ENCODE results near the gene ZSWIM5. TPM values are rescaled to one million over a fixed set of nuclear protein-coding genes. Genes with fewer than 3 reads are reported as not detected.
"Not testable (repeated sequence)": the region's sequence is repeated elsewhere in the genome, so short reads cannot be mapped to it uniquely, and the experiment has no call there.

ZSWIM5 gene
- total RNA-seq (1 to 10 TPM in 4 of 9 donors, under 1 TPM in 5; 0.39 to 1.7 (median 0.99) TPM), polyA plus RNA-seq (under 1 TPM; 0.19 to 0.30 TPM)
- long read RNA-seq, donor 1, partial matches to known transcripts = 1 of 1 reads
- long read RNA-seq, donor 1, other reads (novel, unspliced or antisense) = 0 of 1 reads
- long read RNA-seq, donor 2 = 0 reads
- long read RNA-seq, donor 3 = 0 reads

DNA sequence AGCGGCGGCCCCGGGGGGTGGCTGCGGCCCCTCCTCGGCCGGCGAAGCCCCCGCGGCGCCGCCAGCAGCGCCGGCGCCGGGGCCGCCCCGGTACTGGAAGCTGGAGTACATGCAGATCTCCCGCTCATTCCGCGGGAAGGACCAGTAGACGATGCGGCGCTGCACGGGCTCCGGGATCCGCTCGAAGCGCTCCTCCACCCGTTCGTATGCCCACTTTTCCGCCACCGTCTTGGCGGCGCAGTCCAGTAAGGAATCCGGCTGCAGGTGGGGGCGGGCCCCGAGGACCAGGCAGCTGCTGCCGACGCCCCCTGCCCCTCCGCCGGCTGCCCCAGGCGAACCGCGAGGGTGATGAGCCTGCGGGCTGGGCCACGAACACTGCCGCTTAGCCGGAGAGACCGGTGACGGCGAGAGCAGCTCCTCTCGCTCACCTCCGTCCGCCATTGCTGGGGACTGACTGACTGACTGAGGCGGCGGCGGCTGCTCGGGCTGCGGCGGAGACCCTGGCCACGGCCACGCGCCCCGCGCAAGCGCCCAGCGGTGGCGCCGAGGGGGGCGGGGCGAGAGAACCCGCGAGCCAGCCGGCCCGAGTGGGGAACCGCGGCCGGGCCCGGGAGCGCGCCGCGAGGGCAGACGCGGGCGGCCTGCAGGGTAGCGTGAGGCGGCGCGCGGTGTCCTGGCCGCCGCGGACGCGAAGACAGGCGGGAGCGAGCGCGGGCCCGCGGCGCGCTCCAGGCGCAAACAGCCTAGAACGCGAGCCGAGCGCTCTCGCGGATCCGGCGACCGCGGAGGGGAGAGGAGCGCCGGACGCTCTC, at the start of gene ZSWIM5:
TSS of gene ZSWIM5 (minus strand) at position 696 of the 812 bp plus-strand sequence. CDS start at position 441, 255 bp downstream.
- TF ChIP-seq, protein P1, sequence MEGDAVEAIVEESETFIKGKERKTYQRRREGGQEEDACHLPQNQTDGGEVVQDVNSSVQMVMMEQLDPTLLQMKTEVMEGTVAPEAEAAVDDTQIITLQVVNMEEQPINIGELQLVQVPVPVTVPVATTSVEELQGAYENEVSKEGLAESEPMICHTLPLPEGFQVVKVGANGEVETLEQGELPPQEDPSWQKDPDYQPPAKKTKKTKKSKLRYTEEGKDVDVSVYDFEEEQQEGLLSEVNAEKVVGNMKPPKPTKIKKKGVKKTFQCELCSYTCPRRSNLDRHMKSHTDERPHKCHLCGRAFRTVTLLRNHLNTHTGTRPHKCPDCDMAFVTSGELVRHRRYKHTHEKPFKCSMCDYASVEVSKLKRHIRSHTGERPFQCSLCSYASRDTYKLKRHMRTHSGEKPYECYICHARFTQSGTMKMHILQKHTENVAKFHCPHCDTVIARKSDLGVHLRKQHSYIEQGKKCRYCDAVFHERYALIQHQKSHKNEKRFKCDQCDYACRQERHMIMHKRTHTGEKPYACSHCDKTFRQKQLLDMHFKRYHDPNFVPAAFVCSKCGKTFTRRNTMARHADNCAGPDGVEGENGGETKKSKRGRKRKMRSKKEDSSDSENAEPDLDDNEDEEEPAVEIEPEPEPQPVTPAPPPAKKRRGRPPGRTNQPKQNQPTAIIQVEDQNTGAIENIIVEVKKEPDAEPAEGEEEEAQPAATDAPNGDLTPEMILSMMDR (IDR thresholded peaks at IDR 0.05) = no peak
- TF ChIP-seq POLR2A (IDR thresholded peaks at IDR 0.05) = peak in 1 of 2 donors; percentile 22
- Histone ChIP-seq H3K27ac (peak within 1 kb of the TSS; percentile 16 to 90 (median 83)), H3K4me3 (peak within 1 kb of the TSS; percentile 71 to 95 (median 84)), H3K36me3 (no peaks in the 10 kb centered on the region), H3K9me3 (no peaks in the 10 kb centered on the region), H3K4me1 (peaks cover 0 to 28% (median 8%) of the 10 kb centered on the region in 12 donors), H3K27me3 (peaks cover 0 to 29% (median 0%) of the 10 kb centered on the region in 9 donors)
- DNase-seq = peak; percentile 52 to 83 (median 63)
- intact Hi-C loops (cut with DNase I) = loop anchor here in 2 of 10 donors (5.0 to 10.0 kb wide), 2 partner anchors 96 to 191 kb away; partner anchors contain the start of genes HECTD3 (in 2 of the 2) and UROD (in 2 of the 2)
- peak; percentile 88 to 97 (median 92) for ATAC-seq
- WGBS, 4 donors = 0 to 1% (median 1%) methylated on average over 28 to 118 of the region's 118 CpGs

DNA sequence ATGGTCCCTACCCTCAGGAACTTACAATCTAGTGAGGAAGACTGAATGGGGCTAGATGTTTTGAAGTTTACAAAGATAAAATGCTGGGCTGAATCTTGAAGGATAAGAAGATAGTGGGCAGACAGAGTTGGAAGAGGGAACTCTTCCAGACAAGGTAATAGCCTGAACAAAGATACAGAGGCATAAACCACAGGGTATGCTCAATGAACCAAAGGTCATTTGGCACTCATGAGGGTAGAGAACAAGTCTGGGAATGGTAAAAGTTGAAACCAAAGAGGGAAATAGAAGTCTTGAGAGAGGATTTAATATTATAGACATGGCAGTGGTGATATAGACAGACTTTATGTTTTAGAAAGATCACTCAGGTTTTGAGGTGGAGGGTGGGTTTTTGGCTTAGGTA, 48.1 kb upstream of the ZSWIM5 start:
- no peak for TF ChIP-seq POLR2A (IDR thresholded peaks at IDR 0.05)
- no peak for ATAC-seq

DNA sequence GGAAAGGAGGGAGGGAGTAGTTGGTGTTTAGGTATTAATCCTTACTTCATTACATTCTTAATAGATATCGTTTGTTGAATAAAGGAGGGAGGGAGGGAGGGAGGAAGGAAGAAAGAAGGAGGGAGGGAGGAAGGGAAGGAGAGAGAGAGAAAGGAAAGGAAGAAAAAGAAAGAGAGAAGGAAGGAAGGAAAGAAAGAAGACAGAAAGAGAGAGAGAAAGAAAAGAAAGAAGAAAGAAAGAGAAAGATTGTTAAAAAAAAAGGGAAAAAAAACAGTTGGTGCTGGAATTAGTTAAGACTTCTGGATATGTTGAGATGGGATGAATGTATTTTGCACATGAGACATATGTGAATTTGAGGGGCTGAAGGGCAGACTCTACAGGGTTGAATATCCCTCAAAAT, 44.1 kb upstream of the ZSWIM5 start:
- DNase-seq (no peak), ATAC-seq (no peak)
- Histone ChIP-seq H3K27me3 (peaks cover 0 to 4% (median 0%) of the 10 kb centered on the region in 9 donors), H3K27ac (no peak overlapping the region), H3K36me3 (no peaks in the 10 kb centered on the region), H3K9me3 (no peaks in the 10 kb centered on the region), H3K4me1 (no peaks in the 10 kb centered on the region), H3K4me3 (no peak overlapping the region)
- 0 to 34% (median 1%) methylated on average over 1 of the region's 1 CpG for WGBS, 4 donors
- TF ChIP-seq, protein P1 (IDR thresholded peaks at IDR 0.05) = no peak
- TF ChIP-seq POLR2A (IDR thresholded peaks at IDR 0.05) = no peak
- intact Hi-C loops (cut with DNase I) = no loop called here

More for the DNA sequence above, 48.1 kb upstream of the ZSWIM5 start:
- no peaks in the 10 kb centered on the region for H3K4me1 ChIP-seq
- intact Hi-C loops (cut with DNase I) = no loop called here
- no peaks in the 10 kb centered on the region for H3K36me3 ChIP-seq
- H3K4me3 ChIP-seq = no peak overlapping the region
- H3K27me3 ChIP-seq = peaks cover 0 to 4% (median 0%) of the 10 kb centered on the region in 9 donors
- H3K9me3 ChIP-seq = peaks cover 0 to 24% (median 14%) of the 10 kb centered on the region in 12 donors
- H3K27ac ChIP-seq = no peak overlapping the region
- no peak for DNase-seq

DNA sequence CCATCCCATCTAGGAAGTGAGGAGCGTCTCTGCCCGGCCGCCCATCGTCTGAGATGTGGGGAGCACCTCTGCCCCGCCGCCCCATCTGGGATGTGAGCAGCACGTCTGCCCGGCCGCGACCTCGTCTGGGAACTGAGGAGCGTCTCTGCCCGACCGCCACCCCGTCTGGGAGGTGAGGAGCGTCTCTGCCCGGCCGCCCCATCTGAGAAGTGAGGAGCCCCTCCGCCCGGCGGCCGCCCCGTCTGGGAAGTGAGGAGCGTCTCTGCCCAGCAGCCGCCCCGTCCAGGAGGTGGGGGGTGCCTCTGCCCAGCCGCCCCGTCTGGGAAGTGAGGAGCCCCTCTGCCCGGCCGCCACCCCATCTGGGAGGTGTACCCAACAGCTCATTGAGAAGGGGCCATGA, 41.6 kb upstream of the ZSWIM5 start:
- intact Hi-C loops (cut with DNase I); H3K27me3 ChIP-seq; H3K4me3 ChIP-seq; H3K27ac ChIP-seq; H3K4me1 ChIP-seq; H3K9me3 ChIP-seq; H3K36me3 ChIP-seq; ATAC-seq: not testable (repeated sequence)
- 91 to 96% (median 95%) methylated on average over 26 to 30 of the region's 30 CpGs for WGBS, 4 donors
- peak in 1 of 5 donors; percentile 60 for DNase-seq

DNA sequence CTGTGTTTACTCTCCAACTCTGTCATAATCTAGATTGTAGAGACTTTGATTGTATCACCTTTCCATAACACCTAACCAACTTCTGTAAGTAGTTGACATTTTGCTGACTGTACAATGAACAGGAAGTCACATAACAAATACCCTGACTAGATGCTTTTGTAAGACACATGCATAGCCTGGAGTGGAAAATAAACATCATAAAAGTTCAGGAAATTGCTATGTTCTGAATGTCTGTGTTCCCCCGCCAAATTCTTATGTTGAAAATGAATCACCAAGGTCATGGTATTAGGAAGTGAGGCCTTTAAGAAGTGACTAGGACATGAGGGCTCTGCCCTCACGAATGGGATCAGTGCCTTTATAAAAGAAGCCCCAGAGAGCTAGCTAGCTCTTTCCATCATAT, 40.4 kb upstream of the ZSWIM5 start:
- no peak for TF ChIP-seq POLR2A (IDR thresholded peaks at IDR 0.05)
- TF ChIP-seq, protein P1 (IDR thresholded peaks at IDR 0.05) = no peak
- H3K27ac ChIP-seq = no peak overlapping the region
- no peaks in the 10 kb centered on the region for H3K36me3 ChIP-seq
- no peaks in the 10 kb centered on the region for H3K4me1 ChIP-seq
- H3K27me3 ChIP-seq = peaks cover 0 to 3% (median 0%) of the 10 kb centered on the region in 9 donors
- H3K9me3 ChIP-seq = peaks cover 0 to 11% (median 0%) of the 10 kb centered on the region in 12 donors
- H3K4me3 ChIP-seq = no peak overlapping the region
- 32 to 61% (median 52%) methylated on average over 2 of the region's 2 CpGs for WGBS, 4 donors
- intact Hi-C loops (cut with DNase I) = no loop called here
- ATAC-seq (peak in 3 of 4 donors; percentile 20 to 45 (median 33)), DNase-seq (no peak)

DNA sequence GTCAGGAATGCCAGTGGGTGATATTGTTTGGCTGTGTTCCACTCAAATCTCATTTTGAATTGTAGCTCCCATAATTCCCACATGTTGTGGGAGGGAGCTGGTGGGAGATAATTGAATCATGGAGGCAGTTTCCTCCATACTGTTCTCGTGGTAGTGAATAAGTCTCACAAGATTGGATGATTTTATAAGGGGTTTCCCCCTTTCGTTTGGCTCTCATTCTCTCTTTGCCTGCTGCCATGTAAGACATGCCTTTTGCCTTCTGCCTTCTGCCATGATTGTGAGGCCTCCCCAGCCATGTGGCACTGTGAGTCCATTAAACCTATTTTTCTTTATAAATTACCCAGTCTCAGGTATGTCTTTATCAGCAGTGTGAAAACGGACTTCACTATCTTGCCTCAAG, 40.0 kb upstream of the ZSWIM5 start:
- H3K27me3 ChIP-seq; DNase-seq; H3K27ac ChIP-seq; intact Hi-C loops (cut with DNase I); H3K36me3 ChIP-seq; H3K4me3 ChIP-seq; ATAC-seq; H3K4me1 ChIP-seq: not testable (repeated sequence)
- peaks cover 0 to 11% (median 0%) of the 10 kb centered on the region in 12 donors for H3K9me3 ChIP-seq
- 62 to 71% (median 69%) methylated on average over 3 of the region's 3 CpGs for WGBS, 4 donors
